HEK293 (cell line): ENCODE results near the gene ARHGEF7.

Experiments used
- CTCF ChIA-PET: fragments of 350-600 bp; formaldehyde crosslinking; extraction: SDS; loops from one replicate; lab custom pipeline; 2021; ENCODE audit warnings: antibody characterized with exemption; lab: Yijun Ruan, JAX
- POLR2A ChIA-PET: fragments of 300-600 bp; formaldehyde crosslinking; extraction: SDS; loops from one replicate; lab custom pipeline; 2020; ENCODE audit warnings: antibody characterized with exemption, inconsistent platforms; lab: Yijun Ruan, JAX
- H3K27ac ChIP-seq: fragments of 200-500 bp; sonication (Bioruptor generic); 2 replicates; pipeline ENCODE4 v1.5.1; 2014; ENCODE audit warnings: low read depth, low read length, control low read depth, inconsistent platforms; ENCODE audit errors: extremely low read depth
- H3K36me3 ChIP-seq, 2 experiments: fragments of 200-500 bp in 1 of 2; sonication (Bioruptor generic) in 1 of 2; 1 replicate in 1 of 2; 2 replicates in 1 of 2; pipeline ENCODE4 v1.5.1; 2014 to 2017; ENCODE audit warnings: inconsistent platforms in 2 of 2, low read length in 2 of 2; ENCODE audit not compliant: control insufficient read depth in 2 of 2, insufficient read depth in 1 of 2
- H3K4me1 ChIP-seq: fragments of 200-500 bp; sonication (Bioruptor generic); 2 replicates; pipeline ENCODE4 v1.5.1; 2014; ENCODE audit warnings: mild to moderate bottlenecking, low read length, inconsistent platforms; ENCODE audit not compliant: control insufficient read depth, insufficient read depth
- H3K4me3 ChIP-seq: 2 replicates; pipeline ENCODE4 v1.5.1; 2011; ENCODE audit warnings: low read depth, mild to moderate bottlenecking, control low read depth, low read length, moderate library complexity
- H3K9me3 ChIP-seq: fragments of 200-500 bp; sonication (Bioruptor generic); 2 replicates; pipeline ENCODE4 v1.5.1; 2014; ENCODE audit warnings: low read depth, low read length, inconsistent platforms; ENCODE audit not compliant: control insufficient read depth, insufficient read depth
- EGR2 ChIP-seq: fragments of 450-650 bp; formaldehyde crosslinking; IDR thresholded peaks from 2 replicates; pipeline ENCODE4 v1.5.1; 2016; ENCODE audit warnings: low read depth, missing biosample characterization, missing genetic modification characterization
- HOXA7 ChIP-seq: sonication (generic); formaldehyde crosslinking; IDR thresholded peaks from 2 replicates; pipeline ENCODE4 v1.8.1; 2022; ENCODE audit warnings: missing genetic modification reagents, borderline replicate concordance
- KLF16 ChIP-seq: fragments of 450-650 bp; formaldehyde crosslinking; IDR thresholded peaks from 2 replicates; pipeline ENCODE4 v1.5.1; 2017; ENCODE audit warnings: missing biosample characterization, missing genetic modification characterization
- SETDB1 ChIP-seq: IDR thresholded peaks from one replicate; pipeline ENCODE4 v1.6.1; 2017; ENCODE audit warnings: mild to moderate bottlenecking, low read length, moderate library complexity, mixed read lengths; ENCODE audit not compliant: insufficient read length
- YY1 ChIP-seq: fragments of 450-650 bp; formaldehyde crosslinking; IDR thresholded peaks from 2 replicates; pipeline ENCODE4 v1.5.1; 2018; ENCODE audit warnings: missing biosample characterization, missing genetic modification characterization
- ZBTB8A ChIP-seq: fragments of 450-650 bp; formaldehyde crosslinking; IDR thresholded peaks from 2 replicates; pipeline ENCODE4 v1.5.1; 2016; ENCODE audit warnings: missing biosample characterization, missing genetic modification characterization
- ZFP69B ChIP-seq: fragments of 450-650 bp; formaldehyde crosslinking; IDR thresholded peaks from 2 replicates; pipeline ENCODE4 v1.5.1; 2016; ENCODE audit warnings: missing biosample characterization, missing genetic modification characterization
- ZNF24 ChIP-seq: fragments of 450-650 bp; formaldehyde crosslinking; IDR thresholded peaks from 2 replicates; pipeline ENCODE4 v1.5.1; 2016; ENCODE audit warnings: missing biosample characterization, missing genetic modification characterization
- ZNF37A ChIP-seq: fragments of 450-650 bp; IDR thresholded peaks from 2 replicates; pipeline ENCODE4 v1.5.1; 2018; ENCODE audit warnings: missing biosample characterization, missing genetic modification characterization
- ZNF549 ChIP-seq: fragments of 450-650 bp; IDR thresholded peaks from 2 replicates; pipeline ENCODE4 v1.5.1; 2018; ENCODE audit warnings: missing biosample characterization, missing genetic modification characterization, mild to moderate bottlenecking, inconsistent platforms, moderate library complexity
- ZNF555 ChIP-seq: fragments of 450-650 bp; formaldehyde crosslinking; conservative IDR thresholded peaks from 2 replicates; pipeline ENCODE4 v1.5.1; 2017; ENCODE audit warnings: missing biosample characterization, mild to moderate bottlenecking, missing genetic modification characterization, inconsistent platforms
- ZNF654 ChIP-seq: fragments of 450-650 bp; formaldehyde crosslinking; IDR thresholded peaks from 2 replicates; pipeline ENCODE4 v1.5.1; 2016; ENCODE audit warnings: low read depth, missing biosample characterization, missing genetic modification characterization
- ZNF658 ChIP-seq: fragments of 450-650 bp; formaldehyde crosslinking; IDR thresholded peaks from 2 replicates; pipeline ENCODE4; 2016; ENCODE audit warnings: missing biosample characterization, missing genetic modification characterization
- ZNF776 ChIP-seq: fragments of 450-650 bp; formaldehyde crosslinking; IDR thresholded peaks from 2 replicates; pipeline ENCODE4 v1.5.0; 2017; ENCODE audit warnings: missing biosample characterization, missing genetic modification characterization, borderline replicate concordance
- ZSCAN23 ChIP-seq: fragments of 450-650 bp; formaldehyde crosslinking; IDR thresholded peaks from 2 replicates; pipeline ENCODE4 v1.5.1; 2016; ENCODE audit warnings: missing biosample characterization, missing genetic modification characterization
- TF ChIP-seq, protein P1 (sequence below): fragments of 450-650 bp; formaldehyde crosslinking; IDR thresholded peaks from 2 replicates; pipeline ENCODE4 v1.5.1; 2017; ENCODE audit warnings: missing biosample characterization, missing genetic modification characterization
- TF ChIP-seq, protein P2 (sequence below): fragments of 450-650 bp; formaldehyde crosslinking; conservative IDR thresholded peaks from 2 replicates; pipeline ENCODE4 v1.5.1; 2016; ENCODE audit warnings: low read depth, missing biosample characterization, missing genetic modification characterization

ARHGEF7 gene

DNA sequence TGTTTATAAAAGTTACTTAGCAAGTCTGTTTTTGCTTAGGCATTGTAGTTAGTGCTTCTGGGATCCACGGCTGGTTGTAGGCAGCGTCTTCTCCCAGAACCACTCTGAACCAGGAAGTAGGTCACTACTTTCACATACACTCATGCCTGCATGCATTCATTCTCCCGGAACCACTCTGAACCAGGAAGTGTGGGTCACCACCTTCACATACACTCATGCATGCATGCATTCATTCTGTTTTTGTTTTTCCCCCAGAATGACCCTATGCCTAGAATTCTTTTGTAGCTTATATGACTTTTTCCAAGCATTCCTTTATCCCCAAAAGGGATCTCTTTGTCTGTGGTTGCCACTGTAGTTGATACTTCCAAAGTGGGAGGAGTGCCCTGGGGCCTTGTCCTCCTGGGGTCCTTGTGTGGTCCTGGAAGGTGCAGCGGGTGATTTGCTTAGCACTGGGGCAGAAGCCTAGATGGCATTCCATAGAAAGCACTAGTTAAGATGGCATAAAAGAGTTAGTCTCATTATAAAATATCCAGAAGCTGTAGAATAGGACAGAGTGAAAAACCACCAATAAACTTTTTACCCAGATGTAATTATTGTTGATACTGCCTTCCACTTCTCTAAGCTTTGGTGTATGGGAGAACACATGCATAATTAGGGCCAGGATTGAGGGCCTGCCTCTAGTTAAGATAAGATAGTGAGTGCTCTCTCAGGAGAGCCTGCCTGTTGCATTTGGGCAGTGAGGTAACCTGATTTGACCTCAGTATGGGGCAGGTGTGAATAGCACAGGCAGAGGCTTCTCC lies 136.7 kb downstream of the ARHGEF7 start (continued):
- TF ChIP-seq, protein P1, sequence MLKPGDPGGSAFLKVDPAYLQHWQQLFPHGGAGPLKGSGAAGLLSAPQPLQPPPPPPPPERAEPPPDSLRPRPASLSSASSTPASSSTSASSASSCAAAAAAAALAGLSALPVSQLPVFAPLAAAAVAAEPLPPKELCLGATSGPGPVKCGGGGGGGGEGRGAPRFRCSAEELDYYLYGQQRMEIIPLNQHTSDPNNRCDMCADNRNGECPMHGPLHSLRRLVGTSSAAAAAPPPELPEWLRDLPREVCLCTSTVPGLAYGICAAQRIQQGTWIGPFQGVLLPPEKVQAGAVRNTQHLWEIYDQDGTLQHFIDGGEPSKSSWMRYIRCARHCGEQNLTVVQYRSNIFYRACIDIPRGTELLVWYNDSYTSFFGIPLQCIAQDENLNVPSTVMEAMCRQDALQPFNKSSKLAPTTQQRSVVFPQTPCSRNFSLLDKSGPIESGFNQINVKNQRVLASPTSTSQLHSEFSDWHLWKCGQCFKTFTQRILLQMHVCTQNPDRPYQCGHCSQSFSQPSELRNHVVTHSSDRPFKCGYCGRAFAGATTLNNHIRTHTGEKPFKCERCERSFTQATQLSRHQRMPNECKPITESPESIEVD: no peak
- TF ChIP-seq ZSCAN23 (tag by site-specific recombination): no peak
- TF ChIP-seq EGR2 (tag by site-specific recombination): no peak
- TF ChIP-seq ZNF658 (tag by site-specific recombination): no peak
- TF ChIP-seq ZNF37A (tag by site-specific recombination): no peak
- no peak for TF ChIP-seq ZBTB8A (tag by site-specific recombination)

DNA sequence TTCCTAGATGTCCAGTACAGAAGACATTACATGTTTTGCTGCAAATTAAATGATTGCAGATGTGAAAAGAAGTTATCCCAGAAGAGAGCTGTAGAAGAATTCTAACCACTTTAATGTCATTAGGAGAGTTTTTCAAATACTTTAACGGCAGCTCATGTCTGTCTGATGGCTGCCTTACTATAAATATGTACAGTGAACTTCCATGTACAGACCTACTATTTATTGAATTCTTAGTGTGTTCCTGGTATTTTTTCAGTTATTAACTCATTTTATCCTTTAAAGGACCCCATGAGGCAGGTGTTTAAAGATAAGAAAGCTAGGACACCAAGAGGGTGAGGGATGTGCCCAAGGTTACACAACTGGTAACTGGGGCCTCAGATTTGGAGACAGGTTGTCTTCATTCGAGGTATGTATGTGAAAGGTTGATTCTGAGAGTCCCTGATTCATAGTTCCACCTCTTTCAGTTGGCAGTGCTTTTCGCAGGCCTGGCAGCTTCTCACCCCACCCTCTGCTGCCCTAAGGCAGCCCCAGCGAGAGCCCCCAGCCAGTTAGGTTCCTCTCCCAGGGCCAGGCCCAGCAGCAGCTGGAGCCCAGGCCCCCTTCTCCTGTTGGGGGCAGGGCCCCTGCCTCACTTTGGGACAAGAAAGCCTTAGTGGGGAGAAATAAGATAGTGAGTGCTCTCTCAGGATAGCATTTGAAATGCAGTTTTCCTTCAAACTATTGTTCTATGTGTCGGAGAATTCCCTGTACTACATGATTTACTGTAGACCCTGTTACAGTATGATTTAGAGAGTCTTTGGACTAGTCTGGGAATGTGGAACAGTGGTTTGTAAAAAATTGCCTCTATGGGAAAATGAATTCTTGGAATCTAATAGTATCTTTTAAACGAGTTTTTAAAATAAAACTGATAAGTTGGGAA lies 137.6 kb downstream of the ARHGEF7 start:
- TF ChIP-seq ZNF24 (tag by site-specific recombination) (no peak), ZNF654 (tag by site-specific recombination) (no peak), SETDB1 (no peak), ZNF658 (tag by site-specific recombination) (no peak), ZNF776 (tag by site-specific recombination) (no peak), ZNF555 (no peak), YY1 (tag by site-specific recombination) (no peak), KLF16 (no peak)
- TF ChIP-seq, protein P2, sequence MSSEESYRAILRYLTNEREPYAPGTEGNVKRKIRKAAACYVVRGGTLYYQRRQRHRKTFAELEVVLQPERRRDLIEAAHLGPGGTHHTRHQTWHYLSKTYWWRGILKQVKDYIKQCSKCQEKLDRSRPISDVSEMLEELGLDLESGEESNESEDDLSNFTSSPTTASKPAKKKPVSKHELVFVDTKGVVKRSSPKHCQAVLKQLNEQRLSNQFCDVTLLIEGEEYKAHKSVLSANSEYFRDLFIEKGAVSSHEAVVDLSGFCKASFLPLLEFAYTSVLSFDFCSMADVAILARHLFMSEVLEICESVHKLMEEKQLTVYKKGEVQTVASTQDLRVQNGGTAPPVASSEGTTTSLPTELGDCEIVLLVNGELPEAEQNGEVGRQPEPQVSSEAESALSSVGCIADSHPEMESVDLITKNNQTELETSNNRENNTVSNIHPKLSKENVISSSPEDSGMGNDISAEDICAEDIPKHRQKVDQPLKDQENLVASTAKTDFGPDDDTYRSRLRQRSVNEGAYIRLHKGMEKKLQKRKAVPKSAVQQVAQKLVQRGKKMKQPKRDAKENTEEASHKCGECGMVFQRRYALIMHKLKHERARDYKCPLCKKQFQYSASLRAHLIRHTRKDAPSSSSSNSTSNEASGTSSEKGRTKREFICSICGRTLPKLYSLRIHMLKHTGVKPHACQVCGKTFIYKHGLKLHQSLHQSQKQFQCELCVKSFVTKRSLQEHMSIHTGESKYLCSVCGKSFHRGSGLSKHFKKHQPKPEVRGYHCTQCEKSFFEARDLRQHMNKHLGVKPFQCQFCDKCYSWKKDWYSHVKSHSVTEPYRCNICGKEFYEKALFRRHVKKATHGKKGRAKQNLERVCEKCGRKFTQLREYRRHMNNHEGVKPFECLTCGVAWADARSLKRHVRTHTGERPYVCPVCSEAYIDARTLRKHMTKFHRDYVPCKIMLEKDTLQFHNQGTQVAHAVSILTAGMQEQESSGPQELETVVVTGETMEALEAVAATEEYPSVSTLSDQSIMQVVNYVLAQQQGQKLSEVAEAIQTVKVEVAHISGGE (tag by site-specific recombination): no peak
- Histone ChIP-seq H3K4me3 (no peak overlapping the region), H3K9me3 (no peaks in the 10 kb centered on the region), H3K4me1 (0 out of 2 replicates have a peak, but pooled peaks cover 4% of the 10 kb centered on the region), H3K36me3 (peaks cover 0 to 19% of the 10 kb centered on the region in 2 experiments; a peak in 1 of 3 replicates), H3K27ac (no peak overlapping the region)
- CTCF ChIA-PET: interaction anchor here (1.3 kb wide), 1 partner anchor 28 kb away, joined by 3 read pairs; no protein-coding TSS in a partner anchor
- POLR2A ChIA-PET: no interaction called here

- POLR2A ChIA-PET: no interaction called here
These were observed 138.3 kb downstream of the ARHGEF7 start for GRCh38 chr13:111253365-111253872.

More at GRCh38 chr13:111253365-111253872, 138.3 kb downstream of the ARHGEF7 start:
- Histone ChIP-seq H3K4me1 (0 out of 2 replicates have a peak, but pooled peaks cover 4% of the 10 kb centered on the region), H3K27ac (no peak overlapping the region), H3K9me3 (no peaks in the 10 kb centered on the region), H3K4me3 (no peak overlapping the region), H3K36me3 (peaks cover 0 to 23% of the 10 kb centered on the region in 2 experiments; a peak in 1 of 3 replicates)
- CTCF ChIA-PET: no interaction called here
- no peak for TF ChIP-seq HOXA7 (CRISPR knock-in tag)
- TF ChIP-seq ZNF549 (tag by site-specific recombination): no peak
- no peak for TF ChIP-seq ZFP69B (tag by site-specific recombination)
